Measurements from ENCODE around the gene CBX8. TPM values are rescaled to one million over a fixed set of nuclear protein-coding genes. Genes with fewer than 3 reads are reported as not detected.

The CBX8 gene
- total RNA-seq, 1 donor from 2014 or later: 4.0 TPM

DNA sequence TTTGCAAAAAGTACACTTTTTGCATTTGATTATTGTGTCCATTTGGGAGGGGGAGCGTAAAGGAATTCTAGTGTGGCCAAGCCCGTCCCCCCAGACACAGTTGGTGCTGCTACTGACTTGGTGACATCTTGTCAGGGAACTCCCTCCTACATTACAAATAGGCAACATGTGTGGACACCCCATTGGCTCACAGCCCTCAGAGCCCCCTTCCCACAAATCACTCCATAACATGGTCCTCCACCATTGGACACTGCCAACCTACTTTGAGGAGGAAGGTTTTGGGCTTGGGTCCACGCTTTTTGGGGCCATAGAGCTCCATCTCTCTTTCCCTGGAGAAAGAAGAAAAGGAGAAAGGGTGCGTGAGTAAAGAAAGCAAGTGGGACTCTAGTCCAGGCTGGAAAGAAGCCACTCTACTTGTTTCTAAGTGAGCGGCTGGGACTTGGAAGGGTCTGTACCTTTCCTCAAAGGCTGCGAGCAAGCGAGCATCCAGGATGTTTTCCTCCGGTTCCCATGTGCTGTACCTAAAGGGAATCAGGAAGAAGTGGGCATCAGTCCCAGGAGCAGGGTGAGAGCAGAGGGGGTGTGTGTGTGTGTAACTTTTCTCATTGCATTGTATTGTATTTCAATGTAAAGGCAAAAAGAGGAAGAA, 958 bp downstream of the CBX8 start:
- Mint-ChIP-seq H3K36me3 (ENCODE audit: low read depth) (no peaks in the 10 kb centered on the region), H3K4me1 (peaks cover 39% of the 10 kb centered on the region), H3K27me3 (peaks cover 31% of the 10 kb centered on the region), H3K27ac (peak overlapping the region; percentile 63), H3K4me3 (peak overlapping the region; percentile 85), H3K9me3 (no peaks in the 10 kb centered on the region)
- POLR2A ChIA-PET: interaction anchor here (0.7 to 6.6 kb wide), 8 partner anchors 8 to 201 kb away, joined by 3 to 65 read pairs (median 6); partner anchors contain the start of gene CBX4
- intact Hi-C loops (cut with micrococcal nuclease): loop anchor here (2.0 to 5.0 kb wide), 5 partner anchors 15 to 241 kb away; partner anchors contain the start of genes CBX2, CBX4, CCDC40 and TBC1D16
- DNase-seq (no peak), ATAC-seq (ENCODE audit: low read depth) (no peak)
- TF ChIP-seq CTCF (IDR thresholded peaks at IDR 0.05): no peak
- CTCF ChIA-PET: interaction anchor here (0.9 kb wide), 1 partner anchor 42 kb away, joined by 3 read pairs; no protein-coding TSS in a partner anchor

- Mint-ChIP-seq H3K27ac (no peak overlapping the region), H3K4me1 (peaks cover 31% of the 10 kb centered on the region), H3K4me3 (no peak overlapping the region), H3K9me3 (no peaks in the 10 kb centered on the region), H3K36me3 (ENCODE audit: low read depth) (no peaks in the 10 kb centered on the region), H3K27me3 (peaks cover 26% of the 10 kb centered on the region)
- no peak for TF ChIP-seq CTCF (IDR thresholded peaks at IDR 0.05)
- CTCF ChIA-PET: interaction anchor here (0.7 to 0.9 kb wide), 2 partner anchors 43 to 176 kb away, joined by 3 read pairs; no protein-coding TSS in a partner anchor
- ATAC-seq (ENCODE audit: low read depth): no peak
- POLR2A ChIA-PET: interaction anchor here (2.4 to 6.6 kb wide), 2 partner anchors 9 to 45 kb away, joined by 10 to 65 read pairs; partner anchors contain the start of gene CBX4
- intact Hi-C loops (cut with micrococcal nuclease): loop anchor here (5.0 kb wide), 1 partner anchor 242 kb away; the partner anchor contains the start of genes CCDC40 and TBC1D16
- no peak for DNase-seq
Observed at GRCh38 chr17:79794659-79795511, 2.0 kb downstream of the CBX8 start.

DNA sequence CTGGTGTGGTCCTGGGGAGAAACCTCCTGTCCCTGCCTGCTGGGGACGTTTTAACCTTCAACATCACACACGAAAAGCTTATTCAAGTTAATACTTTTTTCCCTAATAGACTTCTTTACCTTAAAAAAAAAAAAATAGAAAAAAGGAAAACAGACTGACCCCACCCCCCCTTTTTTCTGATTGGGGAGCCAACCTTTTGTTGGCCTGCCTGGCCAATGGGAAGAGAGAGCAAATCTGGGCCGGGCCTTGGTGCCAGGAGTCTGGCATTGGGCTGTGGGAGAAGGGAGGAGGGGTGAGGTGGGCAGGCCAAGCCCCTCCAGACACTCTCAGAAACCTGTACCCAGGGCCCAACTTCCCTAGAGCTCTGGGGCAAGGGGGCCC, 3.0 kb downstream of the CBX8 start:
- Mint-ChIP-seq H3K4me3 (no peak overlapping the region), H3K36me3 (ENCODE audit: low read depth) (no peaks in the 10 kb centered on the region), H3K27me3 (peaks cover 23% of the 10 kb centered on the region), H3K4me1 (peaks cover 25% of the 10 kb centered on the region), H3K27ac (no peak overlapping the region), H3K9me3 (no peaks in the 10 kb centered on the region)
- ATAC-seq (ENCODE audit: low read depth) (no peak), DNase-seq (no peak)
- intact Hi-C loops (cut with micrococcal nuclease): no loop called here
- no peak for TF ChIP-seq CTCF (IDR thresholded peaks at IDR 0.05)
- POLR2A ChIA-PET: interaction anchor here (1.5 to 6.6 kb wide), 3 partner anchors 10 to 46 kb away, joined by 6 to 65 read pairs (median 10); partner anchors contain the start of gene CBX4
- CTCF ChIA-PET: interaction anchor here (0.7 kb wide), 1 partner anchor 177 kb away, joined by 3 read pairs; no protein-coding TSS in a partner anchor

- no peak overlapping the region for H3K4me3 Mint-ChIP-seq
- POLR2A ChIA-PET: interaction anchor here (0.6 to 6.6 kb wide), 4 partner anchors 11 to 47 kb away, joined by 3 to 65 read pairs (median 8); partner anchors contain the start of gene CBX4
- no peaks in the 10 kb centered on the region for H3K36me3 Mint-ChIP-seq (ENCODE audit: low read depth)
- H3K27ac Mint-ChIP-seq: no peak overlapping the region
- TF ChIP-seq CTCF (IDR thresholded peaks at IDR 0.05): no peak
- CTCF ChIA-PET: no interaction called here
- no peaks in the 10 kb centered on the region for H3K9me3 Mint-ChIP-seq
- peaks cover 21% of the 10 kb centered on the region for H3K4me1 Mint-ChIP-seq
- no peak for DNase-seq
- peaks cover 25% of the 10 kb centered on the region for H3K27me3 Mint-ChIP-seq
- intact Hi-C loops (cut with micrococcal nuclease): no loop called here
- ATAC-seq (ENCODE audit: low read depth): no peak
Observed at GRCh38 chr17:79792984-79793923, 3.6 kb downstream of the CBX8 start.
